HepG2 (cell line): ENCODE data around the gene KLF9. TPM values are rescaled to one million over a fixed set of nuclear protein-coding genes. Genes with fewer than 3 reads are reported as not detected.
A peak's percentile ranks its signal among the peaks of the same experiment; 100 is the strongest.

ENCODE experiments used
- ATF4 ChIP-seq, 2 experiments: fragments of 450-650 bp in 1 of 2; sonication (generic) in 1 of 2; formaldehyde crosslinking; IDR thresholded peaks; 2 replicates each; pipeline versions ENCODE4 v1.5.0 to v1.8.0; 2020 to 2022; ENCODE audit warnings: mild to moderate bottlenecking in 1 of 2, missing genetic modification reagents in 1 of 2
- BCLAF1 ChIP-seq: fragments of 450-650 bp; IDR thresholded peaks from 2 replicates; pipeline ENCODE4 v1.6.1; 2017; ENCODE audit warnings: mild to moderate bottlenecking
- DR1 ChIP-seq: sonication (generic); formaldehyde crosslinking; IDR thresholded peaks from 2 replicates; pipeline ENCODE4 v1.8.0; 2021; ENCODE audit warnings: mild to moderate bottlenecking, missing genetic modification reagents, inconsistent platforms
- FOXM1 ChIP-seq: sonication (generic); formaldehyde crosslinking; IDR thresholded peaks from 2 replicates; pipeline ENCODE4 v1.5.0; 2020; ENCODE audit warnings: missing genetic modification reagents
- HNF1A ChIP-seq, 2 experiments: sonication (generic) in 1 of 2; formaldehyde crosslinking in 1 of 2; IDR thresholded peaks; 2 replicates each; pipeline versions ENCODE4 v1.4.0 to v1.6.1; 2016 to 2020; ENCODE audit warnings: borderline replicate concordance in 1 of 2, low read depth in 1 of 2, mild to moderate bottlenecking in 1 of 2, missing genetic modification reagents in 1 of 2
- MZF1 ChIP-seq: sonication (generic); formaldehyde crosslinking; IDR thresholded peaks from 2 replicates; pipeline ENCODE4 v1.8.1; 2023; ENCODE audit warnings: mild to moderate bottlenecking, missing genetic modification reagents, borderline replicate concordance
- NFYC ChIP-seq: IDR thresholded peaks from 2 replicates; pipeline ENCODE4 v1.6.1; 2016; ENCODE audit warnings: missing genetic modification reagents, missing compliant biosample characterization
- NR0B2 ChIP-seq: sonication (generic); formaldehyde crosslinking; IDR thresholded peaks from 2 replicates; pipeline ENCODE4 v1.4.0; 2020; ENCODE audit warnings: mild to moderate bottlenecking, missing genetic modification reagents
- POGZ ChIP-seq: sonication (generic); formaldehyde crosslinking; IDR thresholded peaks from 2 replicates; pipeline ENCODE4 v1.4.0; 2020; ENCODE audit warnings: mild to moderate bottlenecking, missing genetic modification reagents
- SRSF4 ChIP-seq: fragments of 200-400 bp; formaldehyde crosslinking; IDR thresholded peaks from one replicate; pipeline ENCODE4 v1.6.1; 2018; ENCODE audit warnings: mild to moderate bottlenecking, low read depth, low read length, moderate library complexity; ENCODE audit not compliant: poor library complexity, severe bottlenecking
- ZFY ChIP-seq: sonication (generic); formaldehyde crosslinking; IDR thresholded peaks from 2 replicates; pipeline ENCODE4 v1.4.0; 2020; ENCODE audit warnings: missing genetic modification reagents
- ZFYVE20 ChIP-seq: sonication (generic); formaldehyde crosslinking; IDR thresholded peaks from 2 replicates; pipeline ENCODE4 v1.8.0; 2023; ENCODE audit warnings: low read depth, mild to moderate bottlenecking, moderate library complexity, missing genetic modification reagents, borderline replicate concordance
- ZGPAT ChIP-seq: IDR thresholded peaks from 2 replicates; pipeline ENCODE4 v1.6.1; 2016; ENCODE audit warnings: mild to moderate bottlenecking
- ZNF501 ChIP-seq: sonication (generic); formaldehyde crosslinking; IDR thresholded peaks from 2 replicates; pipeline ENCODE4 v1.5.1; 2020; ENCODE audit warnings: mild to moderate bottlenecking, moderate library complexity, missing genetic modification reagents
- ZNF740 ChIP-seq: sonication (generic); formaldehyde crosslinking; IDR thresholded peaks from 2 replicates; pipeline ENCODE4 v1.4.0; 2020; ENCODE audit warnings: missing genetic modification reagents
- ZNF761 ChIP-seq: sonication (generic); formaldehyde crosslinking; conservative IDR thresholded peaks from 2 replicates; pipeline ENCODE4 v1.4.0; 2020; ENCODE audit warnings: mild to moderate bottlenecking, missing genetic modification reagents
- ZNF776 ChIP-seq: sonication (generic); formaldehyde crosslinking; IDR thresholded peaks from 2 replicates; pipeline ENCODE4 v1.4.0; 2020; ENCODE audit warnings: mild to moderate bottlenecking, missing genetic modification reagents
- polyA plus RNA-seq, 8 experiments: library from polyadenylated mRNA; depleted of rRNA in 3 of 8; stranded (reverse) in 7 of 8; unstranded in 1 of 8; fragments of >200 nt; fragmentation: Illumina TruSeq in 4 of 8; extraction: Trizol in 4 of 8; gene quantifications; 2 replicates each; pipeline versions ENCODE4 v1.2.1 to v1.2.3, GENCODE V29; 2011 to 2016; ENCODE audit warnings: low read depth in 4 of 8, missing spikeins in 1 of 8, mixed read lengths in 1 of 8; ENCODE audit not compliant: insufficient read depth in 1 of 8
- total RNA-seq, 5 experiments: library from RNA; depleted of rRNA; stranded (reverse); fragments of >200 nt; fragmentation: Illumina TruSeq; extraction: Trizol; gene quantifications; 2 replicates each; pipeline ENCODE4 v1.2.3, GENCODE V29; 2016; ENCODE audit warnings: low read depth in 1 of 5

Gene KLF9
- total and polyA plus RNA-seq, 2 of the 13 experiments (the other 11 are each of a cell fraction or from before 2014, with no cell fraction given), result 5.7 to 7.2 TPM

- TF ChIP-seq MZF1 (CRISPR knock-in tag) (no peak), ATF4 (CRISPR knock-in tag; IDR thresholded peaks at IDR 0.05) (no peak), SRSF4 (no peak), ZNF761 (CRISPR knock-in tag) (no peak), BCLAF1 (no peak), ZFYVE20 (no peak), HNF1A (IDR thresholded peaks at IDR 0.05; ENCODE audit: low read depth) (no peak), HNF1A (CRISPR knock-in tag; IDR thresholded peaks at IDR 0.05; ENCODE audit: borderline replicate concordance) (0 out of 2 replicates have a peak, but pooled peaks have one; percentile 15), ZNF740 (CRISPR knock-in tag) (0 out of 2 replicates have a peak, but pooled peaks have one; percentile 9), FOXM1 (no peak), NFYC (CRISPR knock-in tag) (peak; percentile 53; the same call in 1 of the 2 replicates), NR0B2 (CRISPR knock-in tag) (peak; percentile 33; the same call in 1 of the 2 replicates), ZNF776 (no peak), ZGPAT (CRISPR knock-in tag) (peak; percentile 73), ZFY (CRISPR knock-in tag) (peak; percentile 39), DR1 (CRISPR knock-in tag) (no peak), POGZ (CRISPR knock-in tag) (peak; percentile 15; the same call in 1 of the 2 replicates), ZNF501 (CRISPR knock-in tag) (peak; percentile 17; the same call in 1 of the 2 replicates)
Observed at GRCh38 chr9:70418822-70419555, 4.5 kb upstream of the KLF9 start (continued).
